Posterior vena cava (tissue), 2 donors: ENCODE measurements around the gene LYZL4. TPM values are rescaled to one million over a fixed set of nuclear protein-coding genes. Genes with fewer than 3 reads are reported as not detected.

Source experiments
- DNase-seq: peaks from one replicate; pipeline ENCODE4 v3.0.0-alpha.2; 2020; ENCODE audit warnings: low spot score
- intact Hi-C, 2 donors: fragments of 100-400 bp; cut with DNase I; formaldehyde crosslinking; loops; one replicate each; pipeline versions ENCODE4 v1.14.1 to v1.14.2; 2022 to 2023
- total RNA-seq, 2 donors: library from RNA; stranded (reverse); fragmentation: NEBNext Ultra II Directional; extraction: Animal tissue kit (Norgen Biotek cat#: 25700); gene quantifications; one replicate each; pipeline ENCODE4 v1.2.1, GENCODE V29; 2021
- donor health status: DM: yes; HTN: yes; CAD: no.
- donor health status: DM: yes; HTN: yes; CAD: no.

Gene LYZL4
- total RNA-seq, 2 donors from 2014 or later: not detected

DNA sequence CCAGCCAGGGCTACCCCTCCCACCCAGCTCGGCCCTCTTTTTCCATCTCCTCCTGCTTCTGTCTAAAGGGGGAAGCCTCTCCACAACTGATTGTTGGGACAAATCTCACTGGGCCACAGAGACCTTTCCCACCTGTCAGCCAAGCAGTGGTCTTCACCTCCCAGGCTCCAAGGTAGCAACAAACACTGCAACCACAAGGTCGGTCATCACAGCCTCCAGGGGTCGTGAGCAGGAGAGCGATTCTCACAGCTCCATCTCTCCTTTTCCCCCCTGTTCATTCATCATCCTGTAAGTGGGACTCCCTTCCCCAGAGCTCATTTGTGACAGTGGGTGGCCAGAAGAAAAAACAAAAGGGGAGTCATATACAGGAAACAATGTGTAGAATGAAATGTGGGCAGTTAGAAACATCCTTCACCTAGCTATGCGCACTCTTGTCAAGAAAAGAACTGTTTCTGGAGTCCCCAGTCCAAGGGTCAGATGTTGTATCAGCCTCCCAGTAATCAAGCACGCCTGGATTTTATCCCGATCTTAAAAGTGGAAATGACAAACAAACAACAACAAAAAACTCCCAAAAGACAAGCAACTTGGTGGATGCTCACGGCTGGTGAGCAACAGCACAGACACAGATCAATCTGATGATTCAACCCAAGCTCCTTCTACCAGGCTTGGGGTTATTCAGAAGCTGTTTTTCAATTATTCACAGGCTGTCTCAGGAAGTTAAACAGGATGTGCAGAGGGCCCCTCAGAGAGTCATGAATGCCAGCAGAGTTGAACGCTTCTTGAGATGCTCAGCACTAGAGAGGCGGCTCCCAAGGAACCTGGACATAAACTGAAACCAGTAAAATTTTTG is 22.4 kb downstream of the LYZL4 start:
- no peak for DNase-seq
- intact Hi-C loops: no loop called here

DNA sequence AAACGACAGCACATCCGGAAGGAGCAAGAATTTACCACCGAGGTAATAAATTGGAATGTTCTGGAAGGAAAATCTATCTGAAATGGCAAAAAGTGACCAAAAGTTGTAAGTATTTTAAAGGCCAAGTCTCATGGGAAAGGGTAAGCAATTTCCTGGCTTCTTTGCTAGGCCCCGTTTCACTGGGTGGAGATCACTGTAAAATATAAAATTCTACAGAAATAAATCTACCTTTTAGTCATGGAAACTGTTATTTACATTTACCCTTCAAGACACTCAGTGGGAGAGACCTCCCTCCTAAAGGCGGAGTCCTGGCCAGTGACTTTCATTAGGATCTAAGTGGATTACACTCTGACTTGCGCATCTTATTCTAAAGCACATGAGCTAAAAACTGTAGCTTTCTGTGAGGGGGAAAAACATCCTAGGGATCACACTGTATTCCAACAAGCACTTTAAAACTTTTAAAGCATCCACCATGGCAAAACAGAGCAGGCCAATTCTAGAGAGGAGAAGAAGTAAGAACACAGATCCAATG is 28.8 kb downstream of the LYZL4 start:
- no peak for DNase-seq
- intact Hi-C loops: no loop called here

GRCh38 chr3:42377681-42378080 is 32.7 kb downstream of the LYZL4 start:
- DNase-seq: no peak
- intact Hi-C loops: no loop called here

DNA sequence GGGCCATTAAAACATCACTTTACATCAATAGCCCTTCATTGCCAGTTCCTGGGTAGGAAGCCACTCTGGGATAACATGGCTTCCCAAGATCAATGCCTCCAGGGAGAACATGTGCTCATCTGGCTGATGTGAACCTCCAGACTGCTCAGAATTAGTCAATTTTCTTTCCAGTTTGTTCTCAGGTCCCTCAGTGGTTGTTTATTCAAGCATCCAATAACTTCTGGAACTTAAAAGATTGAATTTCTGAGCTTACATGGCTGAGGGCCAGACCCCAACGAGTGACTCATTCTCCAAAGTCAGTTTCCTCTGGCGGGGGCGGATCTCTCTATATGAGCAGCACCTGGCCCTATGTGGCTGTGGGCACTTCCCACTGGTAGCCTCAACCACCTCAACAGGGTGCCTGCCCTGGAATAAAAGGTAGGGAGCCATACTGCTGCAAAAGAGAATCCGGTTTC is 34.0 kb downstream of the LYZL4 start:
- DNase-seq: no peak
- intact Hi-C loops: no loop called here

DNA sequence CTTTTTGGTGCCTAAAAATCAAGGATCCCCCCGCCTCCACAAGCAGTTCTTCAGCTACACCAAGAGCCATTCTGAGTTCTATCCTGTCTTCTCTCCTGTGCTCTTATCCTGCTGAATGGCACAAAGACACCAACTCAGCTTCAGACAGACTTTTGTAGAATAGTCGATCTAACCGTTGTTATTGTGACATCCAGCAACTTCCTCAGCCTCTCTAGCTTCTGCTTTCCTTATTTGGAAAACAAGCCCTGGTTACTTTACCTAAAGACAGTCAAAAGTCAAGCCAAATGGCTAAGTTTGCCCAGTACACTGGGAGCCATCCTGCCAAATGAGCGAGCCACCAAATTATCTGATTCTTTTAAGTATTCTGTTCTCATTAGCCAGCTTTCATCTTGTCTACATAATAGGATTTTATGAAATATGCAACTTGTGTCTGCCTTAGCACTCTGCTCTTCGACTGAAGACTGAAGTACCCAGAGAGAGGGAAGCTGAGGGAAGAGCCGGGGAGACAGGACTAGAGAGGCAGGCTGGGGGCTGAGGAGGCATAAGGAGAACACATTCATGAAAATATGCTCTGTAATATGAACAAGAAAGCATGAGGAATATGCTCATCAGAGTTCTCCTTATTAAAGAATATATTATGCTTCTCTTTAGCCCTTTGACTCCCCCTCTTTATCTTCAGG is 35.1 kb downstream of the LYZL4 start:
- intact Hi-C loops: no loop called here

GRCh38 chr3:42371776-42372175 is 38.6 kb downstream of the LYZL4 start:
- DNase-seq: no peak
- intact Hi-C loops: no loop called here

More for the DNA sequence above, 35.1 kb downstream of the LYZL4 start:
- DNase-seq: no peak

DNA sequence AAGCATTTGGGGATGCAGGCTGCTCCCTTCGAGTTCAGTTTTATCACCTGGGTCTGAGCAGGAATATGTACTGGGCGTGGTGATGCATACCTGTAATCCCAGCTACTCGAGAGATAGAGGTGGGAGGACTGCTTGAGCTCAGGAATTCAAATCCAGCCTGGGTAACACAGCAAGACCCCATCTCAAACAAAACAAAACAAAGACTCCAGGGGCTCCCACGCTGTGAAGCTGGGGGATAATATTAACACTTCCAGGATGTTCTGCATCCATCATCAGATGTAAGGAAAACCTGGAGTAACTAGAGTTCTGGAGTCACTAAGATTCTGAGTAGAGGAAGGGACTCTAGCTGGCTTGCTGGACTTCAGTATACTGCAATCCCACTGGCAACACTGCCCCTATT is 40.6 kb downstream of the LYZL4 start:
- DNase-seq: no peak
- intact Hi-C loops: no loop called here

DNA sequence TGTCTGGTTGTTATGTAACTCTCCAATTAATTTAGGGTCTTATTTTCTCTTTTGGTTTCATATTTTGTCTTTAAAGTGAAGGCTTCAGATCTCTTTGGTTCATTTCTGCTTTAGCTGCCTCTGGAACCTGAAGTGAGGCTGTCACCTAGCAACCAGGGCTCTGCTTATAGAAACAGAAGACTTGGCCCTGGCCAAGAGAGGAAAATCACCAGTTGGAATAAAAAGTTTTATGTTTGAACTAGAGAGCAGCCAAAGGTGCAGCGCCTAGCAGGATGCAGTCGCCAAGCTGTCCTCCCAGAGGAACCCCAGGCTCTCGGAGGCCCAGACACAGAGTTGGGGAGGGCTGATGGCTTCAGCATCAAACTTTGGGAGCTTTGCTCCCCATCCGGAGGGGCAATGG is 41.1 kb downstream of the LYZL4 start:
- intact Hi-C loops: no loop called here
- DNase-seq: no peak

DNA sequence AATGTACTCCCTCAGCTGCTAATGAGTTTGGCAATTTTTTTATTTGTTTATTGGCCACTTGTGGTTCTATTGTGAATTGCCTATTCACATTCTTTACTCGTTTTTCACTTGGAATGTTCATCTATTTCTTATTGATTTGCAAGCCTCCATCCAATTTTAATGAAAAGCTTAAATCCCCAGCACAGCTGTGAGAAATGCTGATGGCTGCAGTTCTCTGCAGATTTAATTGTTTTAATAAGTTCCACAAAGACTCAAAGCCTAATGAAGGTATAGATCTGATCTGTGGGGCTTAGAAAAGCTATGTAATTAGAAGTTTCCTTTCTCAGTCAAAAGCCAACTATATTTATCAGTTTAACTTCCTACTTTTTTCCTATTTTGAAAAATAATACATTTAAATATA is 41.5 kb downstream of the LYZL4 start:
- DNase-seq: no peak
- intact Hi-C loops: no loop called here

GRCh38 chr3:42367903-42368302 is 42.5 kb downstream of the LYZL4 start:
- intact Hi-C loops: no loop called here
- no peak for DNase-seq

- intact Hi-C loops: no loop called here
- DNase-seq: no peak
These were observed 43.9 kb downstream of the LYZL4 start for GRCh38 chr3:42366550-42366949.

DNA sequence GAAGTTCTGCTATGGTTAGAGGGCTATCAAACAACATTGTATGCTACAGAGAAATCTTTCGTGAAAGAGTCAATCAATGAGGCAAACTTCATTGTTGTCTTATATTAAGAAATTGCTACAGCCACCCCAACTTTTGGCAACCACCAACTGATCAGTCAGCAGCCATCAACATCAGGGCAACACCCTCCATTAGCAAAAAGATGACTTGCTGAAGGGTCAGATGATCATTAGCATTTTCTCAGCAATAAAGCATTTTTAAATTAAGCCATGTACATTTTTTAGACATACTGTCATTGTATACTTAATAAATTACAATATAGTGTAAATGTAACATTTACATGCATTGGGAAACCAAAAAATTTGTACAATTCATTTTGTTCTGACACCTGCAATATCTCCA is 53.1 kb downstream of the LYZL4 start:
- DNase-seq: no peak
- intact Hi-C loops: no loop called here

DNA sequence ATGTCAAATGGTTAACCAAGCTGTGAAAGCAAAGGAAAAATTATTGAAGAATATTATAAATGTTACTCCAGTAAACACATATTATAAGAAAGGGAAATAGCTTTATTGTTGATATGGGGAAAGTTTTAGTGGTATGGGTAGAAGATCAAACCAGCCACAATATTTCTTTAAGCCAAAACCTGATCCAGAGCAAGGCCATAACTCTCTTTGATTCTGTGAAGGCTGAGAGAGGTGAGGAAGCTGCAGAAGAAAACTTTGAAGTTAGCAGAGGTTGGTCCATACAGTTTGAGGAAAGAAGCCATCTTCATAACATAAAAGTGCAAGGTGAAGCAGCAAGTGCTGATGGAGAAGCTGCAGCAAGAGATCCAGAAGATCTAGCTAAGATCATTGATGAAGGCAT is 54.8 kb downstream of the LYZL4 start:
- intact Hi-C loops: no loop called here
- no peak for DNase-seq

- no peak for DNase-seq
- intact Hi-C loops: no loop called here
These were observed 56.8 kb downstream of the LYZL4 start for GRCh38 chr3:42353631-42354030.

- DNase-seq: no peak
- intact Hi-C loops: no loop called here
These were observed 59.2 kb downstream of the LYZL4 start for GRCh38 chr3:42351207-42351606.

GRCh38 chr3:42349765-42350594 is 60.4 kb downstream of the LYZL4 start:
- no peak for DNase-seq
- intact Hi-C loops: no loop called here

DNA sequence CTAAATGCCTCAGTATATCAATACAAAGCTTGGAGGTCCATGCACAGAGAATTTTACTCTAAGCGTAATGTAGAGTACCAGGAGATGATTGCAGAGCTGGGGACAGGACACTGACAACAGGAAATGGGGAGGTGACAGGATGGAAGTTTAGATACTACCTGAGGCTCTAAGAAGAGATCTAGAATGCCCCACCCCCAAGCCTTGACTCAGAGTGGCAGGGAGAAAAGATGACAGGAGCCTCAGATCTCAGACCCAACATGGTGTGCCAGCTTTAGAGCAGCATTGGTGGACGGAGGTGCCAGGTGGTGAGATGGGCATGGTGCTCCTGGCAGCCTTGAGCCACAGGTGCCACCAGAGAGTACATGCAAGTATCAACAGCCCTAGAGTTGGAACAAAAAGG is 62.5 kb downstream of the LYZL4 start:
- no peak for DNase-seq
- intact Hi-C loops: no loop called here
